Urothelium cell line (cell line): ENCODE results near the gene RIPPLY1.

Source experiments
- DNase-seq: peaks from one replicate; pipeline ENCODE4 v3.0.0; 2011; ENCODE audit warnings: low spot score, mixed read lengths
- FAIRE-seq: peaks from 2 replicates; lab custom pipeline; 2011; peaks lifted over from hg19 to GRCh38; lab: Jason Lieb, UNC

The RIPPLY1 gene

GRCh38 chrX:106862972-106863688, 40.0 kb downstream of the RIPPLY1 start:
- DNase-seq (peak; percentile 0), FAIRE-seq (no peak)
